ENCODE results near the gene CHIC2.

DNA sequence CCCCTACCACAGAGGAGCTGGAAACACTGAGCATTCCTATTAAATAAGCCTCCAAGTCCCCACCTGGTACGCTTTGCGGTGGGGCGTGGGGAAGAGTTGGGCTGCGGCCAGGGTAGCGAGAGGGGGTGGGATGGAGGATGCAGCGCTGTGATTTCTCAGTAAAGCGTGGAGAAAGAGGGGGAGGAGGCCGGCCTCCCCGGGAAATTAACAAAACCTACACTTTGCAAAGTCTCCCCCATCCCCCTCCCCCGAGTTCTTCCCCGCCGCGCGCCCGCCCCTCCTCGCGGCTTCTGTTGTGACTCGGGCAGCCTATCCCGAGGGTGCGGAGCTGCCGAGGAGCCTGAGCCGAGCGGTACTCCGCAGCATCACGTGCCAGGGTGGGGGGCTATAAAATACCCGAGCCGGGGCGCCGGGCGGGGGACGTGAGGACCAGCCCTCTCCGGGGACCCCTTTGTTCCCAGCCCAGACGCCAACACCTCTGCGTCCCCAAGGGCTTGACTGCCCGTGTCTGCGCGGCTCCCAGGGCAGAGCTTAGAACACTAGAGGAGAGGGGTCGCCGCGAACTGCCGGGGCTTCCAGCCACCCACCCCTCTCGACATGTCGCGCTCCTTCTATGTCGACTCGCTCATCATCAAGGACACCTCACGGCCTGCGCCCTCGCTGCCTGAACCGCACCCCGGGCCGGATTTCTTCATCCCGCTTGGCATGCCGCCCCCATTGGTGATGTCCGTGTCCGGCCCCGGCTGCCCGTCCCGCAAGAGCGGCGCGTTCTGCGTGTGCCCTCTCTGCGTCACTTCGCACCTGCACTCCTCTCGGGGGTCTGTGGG, 35.6 kb upstream of the CHIC2 start, which contains the start of gene GSX2:
- TF ChIP-seq POLR2AphosphoS5 (IDR thresholded peaks at IDR 0.05) (no peak), POLR2A (IDR thresholded peaks at IDR 0.05) (no peak)
- TF ChIP-seq, protein P1, sequence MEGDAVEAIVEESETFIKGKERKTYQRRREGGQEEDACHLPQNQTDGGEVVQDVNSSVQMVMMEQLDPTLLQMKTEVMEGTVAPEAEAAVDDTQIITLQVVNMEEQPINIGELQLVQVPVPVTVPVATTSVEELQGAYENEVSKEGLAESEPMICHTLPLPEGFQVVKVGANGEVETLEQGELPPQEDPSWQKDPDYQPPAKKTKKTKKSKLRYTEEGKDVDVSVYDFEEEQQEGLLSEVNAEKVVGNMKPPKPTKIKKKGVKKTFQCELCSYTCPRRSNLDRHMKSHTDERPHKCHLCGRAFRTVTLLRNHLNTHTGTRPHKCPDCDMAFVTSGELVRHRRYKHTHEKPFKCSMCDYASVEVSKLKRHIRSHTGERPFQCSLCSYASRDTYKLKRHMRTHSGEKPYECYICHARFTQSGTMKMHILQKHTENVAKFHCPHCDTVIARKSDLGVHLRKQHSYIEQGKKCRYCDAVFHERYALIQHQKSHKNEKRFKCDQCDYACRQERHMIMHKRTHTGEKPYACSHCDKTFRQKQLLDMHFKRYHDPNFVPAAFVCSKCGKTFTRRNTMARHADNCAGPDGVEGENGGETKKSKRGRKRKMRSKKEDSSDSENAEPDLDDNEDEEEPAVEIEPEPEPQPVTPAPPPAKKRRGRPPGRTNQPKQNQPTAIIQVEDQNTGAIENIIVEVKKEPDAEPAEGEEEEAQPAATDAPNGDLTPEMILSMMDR (IDR thresholded peaks at IDR 0.05), result no peak
